ENCODE data around the gene TFCP2. TPM values are rescaled to one million over a fixed set of nuclear protein-coding genes. Genes with fewer than 3 reads are reported as not detected.
"Not testable (repeated sequence)": the region's sequence is repeated elsewhere in the genome, so short reads cannot be mapped to it uniquely, and the experiment has no call there.

Gene TFCP2
- total RNA-seq, result 15.7 and 17.0 TPM in 2 replicates

- DNase-seq (ENCODE audit: extremely low read depth, low read depth, low spot score), result peak; percentile 78
These were observed at the start of gene TFCP2 for GRCh38 chr12:51172515-51173431. Gene TFCP2 (minus strand): TSS chr12:51173135. CDS start chr12:51172422, 713 bp downstream.

- DNase-seq (ENCODE audit: extremely low read depth, low read depth, low spot score), result no peak
These were observed 49.5 kb upstream of the TFCP2 start for GRCh38 chr12:51222461-51222860.

DNA sequence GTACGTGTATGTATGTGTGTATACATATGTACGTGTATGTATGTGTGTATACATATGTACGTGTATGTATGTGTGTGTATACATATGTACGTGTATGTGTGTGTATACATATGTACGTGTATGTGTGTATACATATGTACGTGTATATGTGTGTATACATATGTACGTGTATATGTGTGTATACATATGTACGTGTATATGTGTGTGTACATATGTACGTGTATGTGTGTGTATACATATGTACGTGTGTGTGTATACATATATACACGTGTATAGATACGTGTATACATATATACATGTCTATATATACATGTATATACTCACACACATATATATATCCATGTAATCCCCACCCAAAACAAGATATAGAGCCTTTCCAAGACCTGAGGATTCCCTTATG lies 46.9 kb upstream of the TFCP2 start:
- not testable (repeated sequence) for DNase-seq (ENCODE audit: extremely low read depth, low read depth, low spot score)

GRCh38 chr12:51219322-51219721 lies 46.4 kb upstream of the TFCP2 start:
- no peak for DNase-seq (ENCODE audit: extremely low read depth, low read depth, low spot score)

DNA sequence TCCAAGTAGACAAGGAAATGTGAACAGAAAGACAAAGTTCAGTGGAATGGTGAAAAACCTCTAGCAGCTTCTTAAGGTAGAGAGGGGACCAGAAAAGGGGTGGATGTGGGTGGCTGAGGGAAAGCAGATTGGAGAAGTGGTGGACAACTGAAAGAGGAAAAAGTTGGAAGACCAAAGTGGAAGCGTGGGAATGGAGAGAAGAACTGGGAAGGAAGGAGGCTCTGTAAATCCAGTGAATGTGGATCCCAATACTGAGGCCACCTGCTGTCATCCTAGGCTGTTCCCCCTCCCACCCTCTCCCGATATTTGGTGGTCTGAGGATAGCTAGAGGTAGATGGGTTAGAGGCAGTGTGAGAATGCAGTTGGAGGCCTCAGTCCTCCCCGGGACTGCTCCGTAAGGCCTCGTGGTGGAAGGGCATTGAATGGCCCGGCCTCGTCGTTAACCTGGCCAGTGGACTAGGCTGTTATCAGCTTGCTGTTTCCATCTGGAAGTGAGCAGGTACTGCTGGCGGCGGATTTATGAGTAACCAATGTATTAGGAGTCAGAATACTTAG lies 45.7 kb upstream of the TFCP2 start:
- no peak for DNase-seq (ENCODE audit: extremely low read depth, low read depth, low spot score)

- no peak for DNase-seq (ENCODE audit: extremely low read depth, low read depth, low spot score)
These were observed 45.2 kb upstream of the TFCP2 start, which contains the start of gene POU6F1 for GRCh38 chr12:51217968-51218606. Gene POU6F1 (minus strand): TSS chr12:51218062. CDS start chr12:51206836, 11,226 bp downstream.

DNA sequence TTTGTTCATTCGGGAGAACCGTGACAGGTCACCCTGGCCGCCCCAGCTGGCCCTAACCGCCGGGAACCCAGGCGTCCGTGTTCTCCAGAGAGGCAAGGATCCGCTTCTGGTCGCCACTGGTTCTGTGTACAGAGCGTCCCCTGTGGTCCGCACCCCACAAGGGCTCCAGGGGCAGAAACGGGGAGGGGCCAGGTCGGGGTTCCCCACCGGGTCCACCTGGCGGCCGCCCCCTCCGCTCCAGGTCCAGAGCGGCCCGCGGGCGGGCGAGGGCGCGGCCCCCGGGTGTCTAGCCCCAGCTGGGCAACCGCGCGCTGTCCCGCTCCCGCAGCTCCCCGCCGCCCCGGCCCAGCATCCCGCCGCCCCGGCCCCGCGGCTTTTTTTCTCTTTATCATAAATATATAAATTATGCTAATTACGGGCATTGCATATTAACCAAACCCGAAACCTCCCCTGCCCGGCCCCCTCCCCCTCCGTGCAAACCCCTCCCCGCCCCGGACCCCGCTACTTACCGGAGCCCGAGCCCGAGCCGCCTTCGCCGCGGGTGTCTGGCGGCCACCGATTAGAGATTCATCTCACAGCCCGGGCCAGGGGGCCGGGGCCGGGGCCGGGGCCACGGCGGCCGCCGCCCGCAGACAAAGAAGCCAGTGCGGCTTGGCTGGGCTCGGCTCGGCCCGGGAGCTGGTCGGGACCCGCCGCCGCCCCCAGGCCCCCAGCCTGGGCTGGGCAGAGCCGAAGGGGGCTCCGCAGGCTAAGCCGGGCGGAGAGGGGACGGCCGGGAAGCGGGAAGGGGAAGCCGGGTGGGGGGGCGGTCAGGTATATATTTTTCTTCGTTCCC lies 44.4 kb upstream of the TFCP2 start:
- DNase-seq (ENCODE audit: extremely low read depth, low read depth, low spot score), result no peak

DNA sequence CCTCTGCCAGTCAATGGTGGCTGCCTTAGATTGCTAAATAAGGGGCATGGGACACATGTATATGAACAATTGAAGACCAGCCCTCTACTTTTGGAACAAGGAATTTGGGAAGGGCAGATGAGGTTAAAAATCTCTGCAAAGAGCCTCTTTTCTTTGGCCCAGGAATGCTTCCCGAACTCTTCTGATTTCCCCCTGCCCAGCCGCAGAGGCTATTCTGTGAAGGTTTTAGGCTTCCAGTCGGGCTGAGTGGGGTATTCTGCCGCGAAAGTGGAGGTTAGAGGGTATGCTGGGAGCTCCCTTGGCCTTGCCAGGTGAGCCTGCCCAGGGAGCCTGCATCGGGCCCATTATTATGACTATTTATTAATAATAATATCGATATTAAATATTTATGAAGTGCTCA lies 43.7 kb upstream of the TFCP2 start:
- DNase-seq (ENCODE audit: extremely low read depth, low read depth, low spot score), result no peak

DNA sequence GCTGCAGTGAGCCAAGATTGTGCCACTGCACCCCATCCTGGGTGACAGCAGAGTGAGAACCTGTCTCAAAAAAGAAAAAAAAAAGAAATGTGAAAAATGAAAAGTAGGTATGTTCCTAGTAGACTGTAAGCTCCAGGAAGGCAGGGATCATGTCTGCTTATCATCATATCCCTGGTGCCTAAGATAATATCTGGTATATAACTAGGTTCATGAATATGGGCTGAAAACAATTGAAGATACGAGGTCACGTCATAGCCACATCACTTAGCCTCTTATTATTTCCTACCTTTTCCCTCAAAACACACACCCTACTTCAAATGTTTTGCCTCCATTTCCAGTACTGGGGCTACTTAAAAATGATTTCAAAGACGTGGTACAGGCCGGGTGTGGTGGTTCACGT lies 42.0 kb upstream of the TFCP2 start:
- no peak for DNase-seq (ENCODE audit: extremely low read depth, low read depth, low spot score)

GRCh38 chr12:51210690-51211395 lies 37.9 kb upstream of the TFCP2 start:
- DNase-seq (ENCODE audit: extremely low read depth, low read depth, low spot score), result no peak

- DNase-seq (ENCODE audit: extremely low read depth, low read depth, low spot score), result no peak
These were observed 36.3 kb upstream of the TFCP2 start for GRCh38 chr12:51209259-51209658.

DNA sequence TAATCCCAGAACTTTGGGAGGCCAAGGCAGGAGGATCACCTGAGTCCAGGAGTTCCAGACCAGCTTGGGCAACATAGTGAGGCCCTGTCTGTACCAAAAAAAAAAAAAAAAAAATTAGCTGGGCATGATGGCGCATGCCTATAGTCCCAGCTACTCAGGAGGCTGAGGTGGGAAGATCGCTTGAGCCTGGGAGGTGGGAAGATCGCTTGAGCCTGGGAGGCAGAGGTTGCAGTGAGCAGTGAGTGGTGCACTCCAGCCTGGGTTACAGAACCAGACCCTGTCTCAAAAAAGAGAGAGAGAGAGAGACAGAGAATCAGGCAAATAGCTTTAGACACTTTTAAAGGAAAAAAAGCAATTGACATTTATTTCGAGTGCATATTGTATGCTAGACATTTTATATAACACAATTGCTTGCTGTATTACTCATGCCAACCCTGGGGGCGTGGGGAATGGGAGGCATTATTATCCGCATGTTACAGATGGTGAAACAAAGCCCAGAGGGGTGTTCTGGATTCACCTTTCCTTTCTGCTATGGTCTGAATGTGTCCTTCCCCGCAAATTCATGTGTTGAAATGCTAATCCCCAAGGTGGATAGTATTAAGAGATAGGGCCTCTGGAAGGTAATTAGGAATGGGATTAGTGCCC lies 35.2 kb upstream of the TFCP2 start:
- DNase-seq (ENCODE audit: extremely low read depth, low read depth, low spot score), result no peak

GRCh38 chr12:51205350-51205749 lies 32.4 kb upstream of the TFCP2 start:
- no peak for DNase-seq (ENCODE audit: extremely low read depth, low read depth, low spot score)

DNA sequence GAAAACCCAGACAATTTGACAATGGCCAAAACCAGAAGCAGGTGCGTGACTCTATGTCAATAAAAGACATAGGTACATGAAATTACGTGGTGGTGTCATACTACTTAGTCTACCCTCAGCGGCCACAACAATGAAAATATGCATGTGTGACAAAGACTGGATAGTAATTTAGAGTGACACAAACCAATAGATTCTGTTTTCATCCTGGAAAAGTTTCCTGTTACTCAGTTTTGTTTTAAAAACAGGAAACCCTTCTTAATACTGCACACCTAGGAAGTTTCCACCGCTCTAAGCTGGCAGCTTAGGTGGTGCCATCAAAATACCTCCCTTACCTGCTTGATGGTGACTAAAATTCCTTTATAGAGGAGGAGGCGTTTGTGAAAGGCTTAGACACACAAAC lies 29.8 kb upstream of the TFCP2 start:
- no peak for DNase-seq (ENCODE audit: extremely low read depth, low read depth, low spot score)

DNA sequence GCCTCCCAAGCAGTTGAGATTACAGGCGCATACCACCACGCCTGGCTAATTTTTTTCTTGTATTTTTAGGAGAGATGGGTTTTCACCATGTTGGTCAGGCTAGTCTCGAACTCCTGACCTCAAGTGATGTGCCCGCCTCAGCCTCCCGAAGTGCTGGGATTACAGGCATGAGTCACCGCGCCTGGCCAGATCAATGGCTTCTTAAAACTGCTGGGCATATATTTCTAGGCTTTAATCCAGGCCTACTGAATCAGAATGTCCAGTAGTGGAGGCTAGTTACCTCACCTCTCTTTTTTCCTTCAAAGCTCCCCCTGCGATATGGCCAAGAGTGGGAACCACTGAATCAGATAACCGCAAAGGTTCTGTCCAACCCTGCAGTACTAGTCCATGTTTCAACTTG lies 27.9 kb upstream of the TFCP2 start:
- no peak for DNase-seq (ENCODE audit: extremely low read depth, low read depth, low spot score)

GRCh38 chr12:51200156-51200555 lies 27.2 kb upstream of the TFCP2 start:
- no peak for DNase-seq (ENCODE audit: extremely low read depth, low read depth, low spot score)

DNA sequence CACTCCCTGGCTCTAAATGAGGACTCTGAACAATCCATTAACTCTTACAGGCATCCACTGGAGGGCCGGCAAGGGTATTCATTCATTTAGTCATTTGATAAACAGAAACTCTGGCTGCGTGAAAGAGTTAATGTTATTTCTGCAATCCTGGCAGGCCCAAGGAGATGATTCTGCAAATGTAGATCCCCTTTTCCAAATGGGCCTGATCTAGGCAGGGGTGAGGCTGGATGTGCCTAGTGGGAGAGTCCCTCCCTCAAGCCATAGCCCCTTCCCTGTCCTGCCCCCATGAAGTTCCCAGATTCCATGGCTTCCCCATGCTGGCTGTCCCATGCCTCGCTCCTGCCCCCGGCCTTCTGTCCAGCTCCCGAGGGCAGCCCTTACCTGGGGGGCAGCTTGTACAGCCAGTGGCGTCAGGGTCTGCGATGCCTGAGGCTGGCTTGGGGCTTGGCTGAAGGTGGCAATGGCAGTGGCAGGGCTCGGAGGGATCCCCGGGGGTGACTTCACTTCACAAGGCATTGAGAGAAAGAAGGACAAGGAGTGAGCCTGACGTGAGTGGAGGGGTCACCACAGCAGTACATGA lies 26.5 kb upstream of the TFCP2 start:
- no peak for DNase-seq (ENCODE audit: extremely low read depth, low read depth, low spot score)

GRCh38 chr12:51198568-51199365 lies 25.8 kb upstream of the TFCP2 start:
- DNase-seq (ENCODE audit: extremely low read depth, low read depth, low spot score), result no peak

All from glomerular endothelial cell (primary cell).